Uterus (tissue), 4 donors: ENCODE measurements around the gene ALOX15B. TPM values are rescaled to one million over a fixed set of nuclear protein-coding genes. Genes with fewer than 3 reads are reported as not detected.

Source experiments
- DNase-seq, 2 donors: peaks; one replicate each; pipeline ENCODE4 v3.0.0-alpha.2; 2019 to 2020
- H3K27ac ChIP-seq, 2 donors: fragments of 200-600 bp; sonication (generic); 1 replicate in 1 of 2; 2 replicates in 1 of 2; pipeline ENCODE4 v1.5.1; 2016 to 2018
- H3K27me3 ChIP-seq, 2 donors: fragments of 200-600 bp; sonication (generic); one replicate each; pipeline ENCODE4 v1.5.1; 2018 to 2019; ENCODE audit warnings: control low read depth in 1 of 2
- H3K36me3 ChIP-seq, 2 donors: fragments of 200-600 bp; sonication (generic); one replicate each; pipeline ENCODE4 v1.5.1; 2019; ENCODE audit warnings: control low read depth in 1 of 2
- H3K4me1 ChIP-seq, 2 donors: fragments of 200-600 bp; sonication (generic); one replicate each; pipeline ENCODE4 v1.5.1; 2018 to 2019; ENCODE audit warnings: control low read depth in 1 of 2
- H3K4me3 ChIP-seq, 2 donors: fragments of 200-600 bp; sonication (generic); 1 replicate in 1 of 2; 2 replicates in 1 of 2; pipeline ENCODE4 v1.5.1; 2018 to 2019; ENCODE audit warnings: mild to moderate bottlenecking in 1 of 2
- H3K9me3 ChIP-seq, 2 donors: fragments of 200-600 bp; sonication (generic); one replicate each; pipeline ENCODE4 v1.5.1; 2019; ENCODE audit warnings: control low read depth in 1 of 2
- CTCF ChIP-seq, 4 experiments: fragments of 200-600 bp in 2 of 4; fragments of 450-650 bp in 2 of 4; sonication (generic) in 2 of 4; IDR thresholded peaks; one replicate each; pipeline ENCODE4 v1.5.1; 2016 to 2019; ENCODE audit warnings: antibody characterized with exemption in 4 of 4, mild to moderate bottlenecking in 2 of 4, moderate library complexity in 1 of 4
- POLR2A ChIP-seq, 2 donors: fragments of 450-650 bp; IDR thresholded peaks; one replicate each; pipeline ENCODE4 v1.6.1; 2016; ENCODE audit warnings: antibody characterized with exemption in 2 of 2, mild to moderate bottlenecking in 1 of 2, moderate library complexity in 1 of 2
- intact Hi-C: fragments of 100-400 bp; cut with DNase I; formaldehyde crosslinking; loops from one replicate; pipeline ENCODE4 v1.15.1; 2023; ENCODE audit warnings: low total_unique reads
- total RNA-seq, 4 donors: library from RNA; depleted of rRNA in 3 of 4; stranded (reverse); fragments of >200 nt in 3 of 4; gene quantifications; one replicate each; pipeline versions ENCODE4 v1.1.0 to v1.2.4, GENCODE V29; 2014 to 2023
- donor health status: DM: yes; HTN: yes; CAD: no.

ALOX15B gene
- total RNA-seq, 4 donors from 2014 or later: 0.14 to 1.5 (median 0.24) TPM; not detected in 1

- intact Hi-C loops: no loop called here
- Histone ChIP-seq H3K4me1 (peaks cover 0 to 8% of the 10 kb centered on the region in 2 donors), H3K4me3 (no peak overlapping the region), H3K27me3 (no peaks in the 10 kb centered on the region), H3K36me3 (no peaks in the 10 kb centered on the region), H3K9me3 (no peaks in the 10 kb centered on the region), H3K27ac (no peak overlapping the region)
- DNase-seq: no peak
- TF ChIP-seq CTCF (IDR thresholded peaks at IDR 0.05) (no peak), POLR2A (IDR thresholded peaks at IDR 0.05) (no peak)
These were observed 24.9 kb upstream of the ALOX15B start for GRCh38 chr17:8013731-8014557.

- DNase-seq: no peak
- no peak overlapping the region for H3K4me3 ChIP-seq
- no peak overlapping the region for H3K27ac ChIP-seq
- no peaks in the 10 kb centered on the region for H3K9me3 ChIP-seq
- no peaks in the 10 kb centered on the region for H3K27me3 ChIP-seq
- peaks cover 0 to 8% of the 10 kb centered on the region in 2 donors for H3K4me1 ChIP-seq
- intact Hi-C loops: no loop called here
- H3K36me3 ChIP-seq: no peaks in the 10 kb centered on the region
- TF ChIP-seq CTCF (IDR thresholded peaks at IDR 0.05) (no peak), POLR2A (IDR thresholded peaks at IDR 0.05) (no peak)
These were observed 24.4 kb upstream of the ALOX15B start for GRCh38 chr17:8014558-8014850.

- DNase-seq: no peak
- H3K4me3 ChIP-seq: no peak overlapping the region
These were observed 23.5 kb upstream of the ALOX15B start for GRCh38 chr17:8015236-8015956.

DNA sequence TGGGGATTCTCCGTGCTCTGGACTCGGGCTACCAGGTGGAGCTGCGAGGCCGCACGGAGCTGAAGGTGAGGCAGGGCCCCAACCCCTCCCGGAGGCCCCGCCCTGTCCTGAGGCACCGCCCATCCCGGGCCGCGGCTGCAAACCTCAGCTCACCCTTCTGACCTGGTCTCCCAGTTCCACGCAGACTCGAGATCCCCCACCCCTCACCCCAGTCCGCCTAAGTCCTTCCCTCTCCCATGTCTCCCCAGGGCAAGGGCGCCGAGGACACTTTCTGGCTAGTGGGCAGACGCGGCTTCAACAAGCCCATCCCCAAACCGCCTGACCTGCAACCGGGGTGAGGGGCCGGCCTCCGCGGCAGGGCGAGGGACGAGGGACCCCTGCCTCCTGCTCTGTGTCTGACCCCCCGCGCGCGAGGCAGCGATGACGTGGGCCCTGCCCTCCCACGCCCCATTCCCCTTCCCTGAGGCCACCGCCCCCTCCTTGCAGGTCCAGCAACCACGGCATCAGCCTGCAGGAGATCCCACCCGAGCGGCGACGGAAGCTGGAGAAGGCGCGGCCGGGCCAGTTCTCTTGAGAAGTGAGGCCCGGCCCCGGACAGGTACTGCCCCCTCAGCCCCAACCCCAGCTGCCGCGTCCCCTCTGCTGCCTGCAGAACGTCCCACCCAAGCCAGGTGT, 22.8 kb upstream of the ALOX15B start:
- no peak for DNase-seq
- no peaks in the 10 kb centered on the region for H3K36me3 ChIP-seq
- peaks cover 0 to 8% of the 10 kb centered on the region in 2 donors for H3K4me1 ChIP-seq
- intact Hi-C loops: no loop called here
- peak overlapping the region; percentile 12 to 24 for H3K4me3 ChIP-seq
- no peaks in the 10 kb centered on the region for H3K27me3 ChIP-seq
- H3K9me3 ChIP-seq: no peaks in the 10 kb centered on the region
- TF ChIP-seq CTCF (IDR thresholded peaks at IDR 0.05) (no peak), POLR2A (IDR thresholded peaks at IDR 0.05) (no peak)
- no peak overlapping the region for H3K27ac ChIP-seq

More at GRCh38 chr17:8015236-8015956, 23.5 kb upstream of the ALOX15B start:
- Histone ChIP-seq H3K27ac (no peak overlapping the region), H3K4me1 (peaks cover 0 to 8% of the 10 kb centered on the region in 2 donors), H3K27me3 (no peaks in the 10 kb centered on the region), H3K36me3 (no peaks in the 10 kb centered on the region), H3K9me3 (no peaks in the 10 kb centered on the region)
- no peak for TF ChIP-seq CTCF (IDR thresholded peaks at IDR 0.05)
- no peak for TF ChIP-seq POLR2A (IDR thresholded peaks at IDR 0.05)
- intact Hi-C loops: no loop called here
